Glutamatergic neuron (in vitro differentiated cells): ENCODE results near the gene TFF3. TPM values are rescaled to one million over a fixed set of nuclear protein-coding genes. Genes with fewer than 3 reads are reported as not detected.

Experiments used
- DNase-seq: peaks from one replicate; pipeline ENCODE4 v3.0.0; 2022
- H3K27ac Mint-ChIP-seq: one replicate; pipeline ENCODE4 v1.8.0; 2020; ENCODE audit warnings: mild to moderate bottlenecking, mixed read lengths, inconsistent platforms; ENCODE audit not compliant: unreplicated experiment
- H3K27me3 Mint-ChIP-seq: one replicate; pipeline ENCODE4 v1.8.0; 2020; ENCODE audit warnings: mild to moderate bottlenecking, moderate library complexity, mixed read lengths, inconsistent platforms; ENCODE audit not compliant: unreplicated experiment
- H3K36me3 Mint-ChIP-seq: one replicate; pipeline ENCODE4 v1.8.0; 2020; ENCODE audit warnings: mild to moderate bottlenecking, mixed read lengths, inconsistent platforms; ENCODE audit not compliant: unreplicated experiment
- H3K4me1 Mint-ChIP-seq: one replicate; pipeline ENCODE4 v1.8.0; 2020; ENCODE audit warnings: mild to moderate bottlenecking, low read depth, mixed read lengths, inconsistent platforms; ENCODE audit not compliant: unreplicated experiment
- H3K4me3 Mint-ChIP-seq: one replicate; pipeline ENCODE4 v1.8.0; 2020; ENCODE audit warnings: mild to moderate bottlenecking, mixed read lengths, inconsistent platforms; ENCODE audit not compliant: unreplicated experiment
- H3K9me3 Mint-ChIP-seq: one replicate; pipeline ENCODE4 v1.8.0; 2020; ENCODE audit warnings: mild to moderate bottlenecking, moderate library complexity, mixed read lengths, inconsistent platforms; ENCODE audit not compliant: unreplicated experiment
- total RNA-seq: library from RNA; stranded (reverse); fragmentation: NEBNext Ultra II Directional; extraction: Animal tissue kit (Norgen Biotek cat#: 25700); gene quantifications from one replicate; pipeline ENCODE4 v1.2.1, GENCODE V29; 2021; ENCODE audit not compliant: unreplicated experiment
- TF ChIP-seq, protein P1 (sequence below): fragments of 200-600 bp; sonication (generic); IDR thresholded peaks from one replicate; pipeline ENCODE4 v1.5.0; 2021; ENCODE audit not compliant: partially characterized antibody, unreplicated experiment

The TFF3 gene
- total RNA-seq, 1 donor from 2014 or later: not detected

DNA sequence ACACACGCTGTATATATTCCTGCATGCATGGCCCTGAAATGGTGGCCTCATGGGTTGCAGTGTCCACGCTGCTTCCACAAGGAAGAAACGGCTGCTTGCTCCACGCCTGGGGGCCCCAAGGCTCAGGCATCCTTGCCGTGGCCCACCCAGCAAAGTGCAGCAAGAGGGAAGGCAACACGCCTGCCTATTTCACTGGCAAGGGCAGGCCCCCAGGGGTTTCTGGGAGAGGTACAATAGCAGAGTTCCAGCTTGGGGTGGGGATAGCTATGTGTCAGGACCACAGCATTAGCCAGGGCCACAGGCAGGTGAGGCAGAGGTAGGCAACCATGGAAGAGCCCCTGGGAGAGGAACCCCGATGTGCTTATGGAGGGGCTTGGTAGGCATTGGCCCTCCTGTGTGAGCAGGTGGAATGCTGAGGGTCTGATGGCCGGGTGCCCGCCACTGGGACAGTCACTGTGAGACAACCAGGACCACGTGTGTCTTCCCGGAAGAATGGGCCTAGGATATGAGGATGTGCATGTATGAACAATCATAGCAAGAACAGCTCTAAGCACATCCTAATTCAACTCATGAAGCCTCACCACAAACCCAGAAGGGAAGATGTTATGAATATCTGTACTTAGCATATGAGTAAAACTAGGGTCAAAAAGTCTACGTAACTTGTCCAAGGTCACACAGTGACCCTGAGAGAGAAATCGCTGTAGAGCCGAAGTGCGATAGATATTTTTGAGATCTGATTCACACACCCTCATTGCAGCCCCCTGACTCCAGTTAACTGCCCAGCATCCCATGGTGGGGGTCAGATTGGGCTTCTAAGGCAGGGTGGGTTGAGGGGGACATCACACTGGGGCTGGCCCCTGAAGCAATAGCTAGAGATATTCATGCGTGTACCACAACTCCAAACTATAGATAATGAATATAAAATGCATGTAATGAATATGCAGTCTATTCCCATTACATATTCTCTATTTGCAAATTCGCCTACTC, 23.8 kb upstream of the TFF3 start:
- no peaks in the 10 kb centered on the region for H3K27me3 Mint-ChIP-seq
- H3K9me3 Mint-ChIP-seq: peaks cover 2% of the 10 kb centered on the region
- TF ChIP-seq, protein P1, sequence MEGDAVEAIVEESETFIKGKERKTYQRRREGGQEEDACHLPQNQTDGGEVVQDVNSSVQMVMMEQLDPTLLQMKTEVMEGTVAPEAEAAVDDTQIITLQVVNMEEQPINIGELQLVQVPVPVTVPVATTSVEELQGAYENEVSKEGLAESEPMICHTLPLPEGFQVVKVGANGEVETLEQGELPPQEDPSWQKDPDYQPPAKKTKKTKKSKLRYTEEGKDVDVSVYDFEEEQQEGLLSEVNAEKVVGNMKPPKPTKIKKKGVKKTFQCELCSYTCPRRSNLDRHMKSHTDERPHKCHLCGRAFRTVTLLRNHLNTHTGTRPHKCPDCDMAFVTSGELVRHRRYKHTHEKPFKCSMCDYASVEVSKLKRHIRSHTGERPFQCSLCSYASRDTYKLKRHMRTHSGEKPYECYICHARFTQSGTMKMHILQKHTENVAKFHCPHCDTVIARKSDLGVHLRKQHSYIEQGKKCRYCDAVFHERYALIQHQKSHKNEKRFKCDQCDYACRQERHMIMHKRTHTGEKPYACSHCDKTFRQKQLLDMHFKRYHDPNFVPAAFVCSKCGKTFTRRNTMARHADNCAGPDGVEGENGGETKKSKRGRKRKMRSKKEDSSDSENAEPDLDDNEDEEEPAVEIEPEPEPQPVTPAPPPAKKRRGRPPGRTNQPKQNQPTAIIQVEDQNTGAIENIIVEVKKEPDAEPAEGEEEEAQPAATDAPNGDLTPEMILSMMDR: no peak
- no peak overlapping the region for H3K4me3 Mint-ChIP-seq
- no peaks in the 10 kb centered on the region for H3K36me3 Mint-ChIP-seq
- H3K4me1 Mint-ChIP-seq: peaks cover 18% of the 10 kb centered on the region
- no peak for DNase-seq
- peak overlapping the region; percentile 75 for H3K27ac Mint-ChIP-seq

DNA sequence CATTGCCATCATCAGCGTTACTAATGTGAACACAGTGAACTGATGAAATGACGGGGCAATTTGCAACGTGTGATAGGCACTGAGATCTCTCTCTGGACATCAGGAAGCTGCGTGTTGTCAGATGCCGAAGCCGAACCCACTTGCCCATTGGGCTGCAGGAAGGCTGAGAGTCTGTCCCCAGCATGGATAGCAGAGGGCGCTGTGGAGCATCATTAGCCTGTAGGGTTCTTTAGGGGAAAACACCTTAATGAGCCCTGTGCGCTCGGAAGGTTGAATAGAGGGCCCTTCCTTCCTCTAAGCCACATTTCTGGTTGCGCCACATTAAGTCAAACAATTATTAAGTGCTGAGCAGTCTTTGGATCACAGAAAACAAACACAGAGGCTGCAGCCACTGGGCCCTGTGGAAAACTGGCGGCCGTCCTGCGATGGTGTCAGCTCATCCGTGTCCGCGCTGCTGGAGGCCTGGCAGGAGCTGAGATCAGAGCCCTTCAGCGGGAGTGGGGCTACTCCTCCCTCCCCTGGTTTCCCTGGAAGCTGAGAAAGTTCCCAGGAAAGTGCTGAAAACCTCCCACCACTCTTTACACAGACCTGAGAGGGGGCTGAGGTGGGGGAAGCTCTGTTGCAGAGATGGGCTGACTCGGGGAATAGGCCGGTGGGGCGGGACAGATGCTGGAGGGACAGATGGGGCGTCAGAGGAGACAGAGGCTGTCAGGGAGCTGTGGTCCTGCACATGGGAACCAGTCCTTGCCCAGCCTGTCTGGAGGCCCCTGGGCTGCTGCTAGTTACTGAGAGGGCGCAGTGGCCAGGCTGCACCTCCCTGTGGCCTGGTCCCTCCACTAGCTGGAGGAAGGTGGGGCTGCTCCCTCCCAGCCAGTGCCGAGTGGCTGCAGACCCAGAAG, 22.9 kb upstream of the TFF3 start:
- Mint-ChIP-seq H3K27ac (peak overlapping the region; percentile 75), H3K9me3 (peaks cover 2% of the 10 kb centered on the region), H3K4me3 (peak overlapping the region; percentile 11), H3K4me1 (peaks cover 18% of the 10 kb centered on the region), H3K36me3 (no peaks in the 10 kb centered on the region), H3K27me3 (no peaks in the 10 kb centered on the region)
- DNase-seq: peak; percentile 83
- TF ChIP-seq, protein P1: peak; percentile 58

DNA sequence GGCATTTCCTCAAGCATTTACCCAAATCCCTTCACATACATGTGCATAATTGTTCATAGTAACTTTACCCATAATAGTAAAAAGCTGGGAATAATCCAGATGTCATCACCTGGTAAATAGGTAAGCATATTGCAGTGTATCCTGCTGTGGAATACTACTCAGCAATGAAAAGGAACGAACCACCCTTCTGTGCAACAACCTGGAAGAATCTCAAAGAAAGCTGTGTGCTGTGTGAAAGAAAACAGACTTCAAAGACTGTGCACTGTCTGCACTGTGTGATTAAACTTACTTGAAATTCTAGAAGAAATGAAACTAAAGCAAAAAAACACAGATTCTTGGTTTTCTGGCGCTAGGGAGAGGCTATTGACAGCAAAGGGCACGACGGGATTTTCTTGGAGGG, 22.1 kb upstream of the TFF3 start:
- Mint-ChIP-seq H3K36me3 (peaks cover 4% of the 10 kb centered on the region), H3K4me3 (no peak overlapping the region), H3K4me1 (peaks cover 18% of the 10 kb centered on the region), H3K9me3 (no peaks in the 10 kb centered on the region), H3K27ac (peak overlapping the region; percentile 75), H3K27me3 (no peaks in the 10 kb centered on the region)
- DNase-seq: no peak
- TF ChIP-seq, protein P1: no peak

DNA sequence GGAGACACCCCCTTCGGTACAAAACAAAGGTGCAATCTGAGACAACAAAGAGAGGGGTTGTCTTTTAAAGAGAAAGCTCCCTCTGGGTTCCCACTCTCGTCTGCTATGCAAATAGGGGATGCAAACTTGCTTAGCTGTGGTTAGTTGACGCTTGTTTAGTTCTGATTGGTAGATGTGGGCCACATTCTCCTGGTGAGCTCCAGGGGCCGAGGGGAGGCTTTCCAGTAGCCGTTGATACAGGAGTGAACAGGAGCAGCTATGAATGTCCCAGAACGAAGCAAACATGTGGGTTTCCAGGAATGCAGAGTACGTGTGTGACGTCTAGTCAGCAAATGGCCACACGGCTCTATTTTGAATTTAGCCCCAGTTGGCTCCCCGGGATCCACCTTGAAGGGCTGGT, 20.8 kb upstream of the TFF3 start:
- no peak for DNase-seq
- peaks cover 18% of the 10 kb centered on the region for H3K4me1 Mint-ChIP-seq
- TF ChIP-seq, protein P1: no peak
- H3K27ac Mint-ChIP-seq: no peak overlapping the region
- no peaks in the 10 kb centered on the region for H3K9me3 Mint-ChIP-seq
- H3K27me3 Mint-ChIP-seq: no peaks in the 10 kb centered on the region
- H3K4me3 Mint-ChIP-seq: no peak overlapping the region
- peaks cover 16% of the 10 kb centered on the region for H3K36me3 Mint-ChIP-seq
